ENCODE measurements around the gene NOX1.

NOX1 gene

GRCh38 chrX:100874325-100874724 is at the start of gene NOX1:
NOX1 (minus strand) TSS chrX:100874359; CDS start chrX:100874139, 220 bp downstream.
- no peak for DNase-seq

- no peak for DNase-seq
Measured at GRCh38 chrX:100915562-100915961, 41.4 kb upstream of the NOX1 start.

- no peak for DNase-seq
Measured at GRCh38 chrX:100913111-100913510, 39.0 kb upstream of the NOX1 start.

GRCh38 chrX:100911731-100912130 is 37.6 kb upstream of the NOX1 start:
- DNase-seq, result no peak

- DNase-seq, result no peak
Measured at GRCh38 chrX:100905620-100906019, 31.5 kb upstream of the NOX1 start.

GRCh38 chrX:100904433-100904832 is 30.3 kb upstream of the NOX1 start:
- no peak for DNase-seq

GRCh38 chrX:100895365-100896075 is 21.4 kb upstream of the NOX1 start:
- DNase-seq, result peak in 1 of 2 experiments; percentile 8

- DNase-seq, result no peak
Measured at GRCh38 chrX:100883654-100884053, 9.5 kb upstream of the NOX1 start.

GRCh38 chrX:100880368-100880767 is 6.2 kb upstream of the NOX1 start:
- DNase-seq, result no peak

- no peak for DNase-seq
Measured at GRCh38 chrX:100871594-100872560, 2.3 kb downstream of the NOX1 start.

- no peak for DNase-seq
Measured at GRCh38 chrX:100870527-100870926, 3.6 kb downstream of the NOX1 start.

GRCh38 chrX:100868273-100868672 is 5.9 kb downstream of the NOX1 start:
- DNase-seq, result no peak

- no peak for DNase-seq
Measured at GRCh38 chrX:100864657-100865391, 9.3 kb downstream of the NOX1 start.

- no peak for DNase-seq
Measured at GRCh38 chrX:100863326-100863864, 10.8 kb downstream of the NOX1 start.

GRCh38 chrX:100852810-100853209 is 21.3 kb downstream of the NOX1 start:
- no peak for DNase-seq

- DNase-seq, result no peak
Measured at GRCh38 chrX:100850317-100850716, 23.8 kb downstream of the NOX1 start.

GRCh38 chrX:100831219-100831946 is 42.8 kb downstream of the NOX1 start:
- no peak for DNase-seq

- DNase-seq, result no peak
Measured at GRCh38 chrX:100830547-100830946, 43.6 kb downstream of the NOX1 start.

- DNase-seq, result no peak
Measured at GRCh38 chrX:100830143-100830542, 44.0 kb downstream of the NOX1 start.

GRCh38 chrX:100829730-100830129 is 44.4 kb downstream of the NOX1 start:
- DNase-seq, result no peak

GRCh38 chrX:100819837-100820666 is 54.1 kb downstream of the NOX1 start, which contains the start of gene CSTF2:
CSTF2 (plus strand) TSS chrX:100820391; CDS start chrX:100820417, 26 bp downstream.
- DNase-seq, result peak; percentile 21 to 72

All from SW 1271 (cell line).